ENCODE measurements around the gene CANT1. TPM values are rescaled to one million over a fixed set of nuclear protein-coding genes. Genes with fewer than 3 reads are reported as not detected.

The CANT1 gene
- total and polyA plus RNA-seq, 9 of the 15 experiments (the other 6 are each of a cell fraction or from before 2014, with no cell fraction given), result 2.7 to 66.4 (median 22.5) TPM

DNA sequence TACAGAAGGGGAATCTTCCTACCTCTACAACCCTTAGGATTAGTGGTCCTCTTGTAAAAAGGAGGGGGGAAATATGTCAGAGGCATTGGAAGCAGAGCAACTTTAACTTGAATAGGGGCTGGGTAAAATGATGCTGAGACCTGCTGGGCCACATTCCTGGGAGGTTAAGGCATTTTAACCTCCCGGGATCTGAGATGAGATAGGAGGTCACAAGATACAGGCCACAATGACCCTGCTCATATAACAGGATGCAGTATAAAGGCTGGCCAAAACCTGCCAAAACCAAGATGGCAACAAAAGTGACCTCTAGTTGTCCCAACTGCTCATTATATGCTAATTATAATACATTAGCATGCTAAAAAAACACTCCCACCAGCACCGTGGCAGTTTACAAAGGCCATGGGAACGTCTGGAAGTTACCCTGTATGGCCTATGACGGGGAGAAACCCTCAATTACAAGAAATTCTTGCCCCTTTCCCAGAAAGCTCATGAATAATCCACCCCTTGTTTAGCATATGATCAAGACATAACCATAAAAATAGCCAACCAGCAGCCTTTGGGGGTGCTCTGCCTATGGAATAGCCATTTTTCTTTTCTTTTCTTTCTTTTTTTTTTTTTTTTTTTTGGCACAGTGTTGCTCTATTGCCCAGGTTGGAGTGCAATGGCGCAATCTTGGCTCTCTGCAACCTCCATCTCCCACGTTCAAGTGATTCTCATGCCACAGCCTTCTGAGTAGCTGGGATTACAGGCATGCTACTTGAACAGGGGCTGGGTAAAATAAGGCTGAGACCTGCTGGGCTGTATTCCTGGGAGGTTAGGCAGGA is 8.2 kb upstream of the CANT1 start (continued):
- no peak for TF ChIP-seq FOXK1 (CRISPR knock-in tag; IDR thresholded peaks at IDR 0.05; ENCODE audit: borderline replicate concordance)

DNA sequence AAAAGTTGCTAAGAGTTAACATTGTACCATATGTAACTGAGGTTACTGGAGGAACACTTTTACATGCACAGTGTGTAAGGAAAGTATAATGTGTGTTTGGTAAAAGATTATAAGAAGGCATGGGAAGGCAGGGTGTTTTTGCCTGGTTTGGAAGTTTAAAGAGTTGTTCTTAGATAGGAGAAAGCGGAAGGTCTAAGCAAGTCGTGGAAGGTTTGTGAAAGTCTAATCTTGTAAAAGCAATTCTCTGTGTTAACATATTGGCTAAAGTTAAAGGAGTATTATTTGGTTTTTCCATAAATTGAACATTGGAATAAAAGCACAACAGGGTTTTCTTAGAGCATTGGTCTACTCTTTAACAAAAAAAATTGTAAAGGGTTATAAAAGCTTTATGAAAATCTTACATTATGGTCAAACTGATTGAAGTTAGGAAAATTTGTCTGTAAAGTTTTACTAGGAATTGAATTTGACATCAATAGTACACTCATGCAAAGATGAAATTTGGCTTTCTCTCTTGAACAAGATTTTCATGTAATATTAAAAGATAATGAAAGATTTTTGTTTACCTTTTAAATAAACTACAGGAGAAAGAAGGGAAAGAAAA is 4.7 kb upstream of the CANT1 start:
- FAIRE-seq, result no peak
- Histone ChIP-seq H3K36me3 (ENCODE audit: control insufficient read depth, insufficient read depth, low read length) (no peaks in the 10 kb centered on the region), H4K20me1 (replicated peaks; ENCODE audit: control insufficient read depth, insufficient read depth, low read length) (no peaks in the 10 kb centered on the region), H3K27me3 (ENCODE audit: control insufficient read depth in 2 of 2, insufficient read depth in 2 of 2, low read length in 2 of 2) (no peaks in the 10 kb centered on the region), H3K9me1 (ENCODE audit: control insufficient read depth, insufficient read depth, low read length) (no peaks in the 10 kb centered on the region), H3K9ac (ENCODE audit: insufficient read depth in 1 of 2, low read depth in 2 of 2, low read length in 2 of 2) (no peak overlapping the region), H3K27ac (ENCODE audit: extremely low read depth, low read depth, low read length) (no peak overlapping the region), H3K4me3 (no peak overlapping the region), H3K9me3 (replicated peaks; ENCODE audit: control insufficient read depth, insufficient read depth, low read depth, low read length) (no peaks in the 10 kb centered on the region), H2AFZ (ENCODE audit: low read depth, low read length) (no peak overlapping the region), H3K79me2 (ENCODE audit: control insufficient read depth, insufficient read depth, low read length) (peaks cover 3% of the 10 kb centered on the region), H3K4me2 (ENCODE audit: insufficient read depth, low read length) (no peak overlapping the region), H3K4me1 (replicated peaks in 1 of 2; ENCODE audit: control insufficient read depth in 2 of 2, insufficient read depth in 2 of 2, low read length in 2 of 2) (peaks cover 6 to 20% of the 10 kb centered on the region in 2 experiments)
- ChIA-PET POLR2A (interaction anchor here (0.6 kb wide), 1 partner anchor 275 kb away, joined by 3 read pairs; no protein-coding TSS in a partner anchor), CTCF (ENCODE audit: low intra/inter-chr PET ratio) (no interaction called here)
- intact Hi-C loops (cut with micrococcal nuclease), result no loop called here
- BruUV-seq (replicated peaks), result no TSS peak
- TF ChIP-seq ZFP36 (IDR thresholded peaks at IDR 0.05; ENCODE audit: low read depth, low read length, partially characterized antibody) (peak; percentile 71), RNF2 (IDR thresholded peaks at IDR 0.05) (no peak), XRCC3 (IDR thresholded peaks at IDR 0.05) (no peak), ZNF23 (CRISPR knock-in tag; IDR thresholded peaks at IDR 0.05) (no peak)
- no peak for DNase-seq (ENCODE audit: extremely low read depth in 1 of 4, low spot score in 3 of 4)
- in situ Hi-C loops (cut with MboI), result no loop called here
- no peak for ATAC-seq
- 45% methylated on average over 2 of the region's 2 CpGs for WGBS (ENCODE audit: insufficient coverage, low coverage, missing lambda C conversion rate)
